DMS79 treated with DMSO at 0.1 percent for 48 hours (cell line): Measurements from ENCODE around the gene IGF2R.
"Not testable (repeated sequence)": the region's sequence is repeated elsewhere in the genome, so short reads cannot be mapped to it uniquely, and the experiment has no call there.

ENCODE experiments used
- DNase-seq: peaks from one replicate; lab custom pipeline; 2025; lab: John Stamatoyannopoulos, UW

The IGF2R gene

GRCh38 chr6:160137989-160138835 is 169.3 kb downstream of the IGF2R start:
- DNase-seq: no peak

DNA sequence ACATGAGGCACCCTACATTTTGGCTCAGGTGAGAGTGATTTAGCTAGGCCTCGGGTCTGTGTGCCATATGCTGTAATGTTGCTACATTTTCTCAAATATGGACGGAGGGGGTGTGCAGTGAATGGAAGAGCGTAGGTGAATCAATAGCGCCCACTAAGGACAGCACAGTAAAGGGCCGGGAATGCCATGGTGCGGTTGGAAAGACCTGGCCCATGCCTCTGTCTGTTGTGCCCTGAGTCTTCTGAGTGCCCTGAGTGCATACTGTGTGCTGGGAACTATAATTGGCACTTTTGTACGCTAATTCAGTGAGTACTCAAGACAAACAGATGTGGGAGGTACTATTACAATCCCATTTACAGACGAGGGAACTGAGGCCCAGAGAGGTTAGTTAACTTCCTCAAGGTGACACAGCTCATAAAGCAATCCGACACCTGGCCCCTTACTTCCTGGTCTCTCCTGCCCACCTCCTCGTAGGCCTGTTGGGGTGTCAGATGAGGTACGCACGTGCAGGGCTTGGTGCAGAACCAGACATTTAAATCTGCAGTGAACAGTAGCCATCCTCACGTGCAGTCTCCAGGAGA is 170.0 kb downstream of the IGF2R start:
- DNase-seq: no peak

GRCh38 chr6:160139420-160139851 is 170.6 kb downstream of the IGF2R start:
- DNase-seq: no peak

DNA sequence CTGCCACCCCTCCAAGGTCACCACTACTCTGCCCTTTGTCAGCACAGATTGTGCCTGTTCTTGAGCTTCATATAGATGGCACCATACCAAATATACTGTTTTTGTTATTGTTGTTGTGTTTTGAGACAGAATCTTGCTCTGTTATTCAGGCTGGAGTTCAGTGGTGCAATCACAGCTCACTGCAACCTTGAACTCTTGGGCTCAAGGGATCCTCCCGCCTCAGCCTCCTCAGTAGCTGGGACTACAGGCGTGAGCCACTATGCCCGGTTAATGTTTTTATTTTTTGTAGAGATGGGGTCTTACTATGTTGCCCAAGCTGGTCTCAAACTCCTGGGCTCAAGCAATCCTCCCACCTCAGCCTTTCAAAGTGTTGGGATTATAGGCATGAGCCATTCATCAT is 171.6 kb downstream of the IGF2R start:
- DNase-seq: not testable (repeated sequence)

- DNase-seq: no peak
Measured at GRCh38 chr6:160141001-160141726, 172.3 kb downstream of the IGF2R start.

- no peak for DNase-seq
Measured at GRCh38 chr6:160142115-160142715, 173.3 kb downstream of the IGF2R start.

DNA sequence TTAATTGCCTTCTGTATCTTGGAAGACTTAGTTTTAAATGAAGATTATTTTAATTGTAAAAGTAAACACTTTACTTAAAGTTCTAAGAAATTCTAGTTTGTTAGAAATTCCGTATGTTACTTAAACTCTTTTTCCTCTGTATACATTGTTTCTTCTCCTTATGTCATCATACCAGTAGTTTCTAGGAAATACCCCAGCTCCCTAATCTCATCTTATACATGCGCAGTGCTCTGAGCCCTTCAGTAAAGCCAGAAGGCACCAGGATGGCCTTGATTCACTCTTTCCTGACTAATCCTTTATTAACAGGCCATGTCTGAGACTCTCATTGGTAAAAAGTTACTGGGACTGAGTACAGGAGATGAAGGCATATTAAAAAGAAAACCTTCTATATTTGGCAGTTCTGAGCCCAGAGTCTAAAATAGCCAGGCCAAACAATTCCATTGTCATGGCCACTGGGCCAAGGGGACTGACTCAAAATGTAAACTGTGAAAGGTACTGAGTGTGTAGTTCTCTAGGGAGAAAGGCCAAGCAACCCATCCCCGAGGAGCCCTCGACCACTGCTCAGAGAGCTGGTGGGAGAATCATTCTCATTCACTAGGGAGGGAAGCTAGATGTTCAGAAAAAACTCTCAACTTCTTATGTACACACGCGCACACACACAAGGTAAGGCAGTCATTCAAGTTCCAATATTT is 177.7 kb downstream of the IGF2R start:
- DNase-seq: no peak

- no peak for DNase-seq
Measured at GRCh38 chr6:160147146-160147536, 178.3 kb downstream of the IGF2R start.

GRCh38 chr6:160154471-160154870 is 185.6 kb downstream of the IGF2R start:
- no peak for DNase-seq

DNA sequence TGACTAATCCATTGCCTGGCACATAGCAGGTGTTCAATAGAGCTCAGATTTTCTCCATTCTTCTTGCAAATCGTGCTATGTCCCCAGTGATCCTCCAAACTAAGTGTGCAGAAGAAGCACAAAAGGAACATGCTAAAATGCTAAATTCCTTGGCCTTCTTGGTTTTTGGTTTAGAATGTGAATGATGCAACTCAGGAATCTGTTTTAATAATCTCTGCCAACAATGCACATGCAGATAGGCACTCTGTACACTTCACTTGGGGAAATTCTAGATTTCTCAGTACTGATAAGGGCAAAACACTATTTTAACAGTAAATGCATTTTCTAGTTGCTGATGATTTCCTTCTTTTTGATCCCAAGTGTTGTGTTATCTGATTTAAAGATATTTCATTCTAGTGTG is 188.0 kb downstream of the IGF2R start:
- DNase-seq: no peak

DNA sequence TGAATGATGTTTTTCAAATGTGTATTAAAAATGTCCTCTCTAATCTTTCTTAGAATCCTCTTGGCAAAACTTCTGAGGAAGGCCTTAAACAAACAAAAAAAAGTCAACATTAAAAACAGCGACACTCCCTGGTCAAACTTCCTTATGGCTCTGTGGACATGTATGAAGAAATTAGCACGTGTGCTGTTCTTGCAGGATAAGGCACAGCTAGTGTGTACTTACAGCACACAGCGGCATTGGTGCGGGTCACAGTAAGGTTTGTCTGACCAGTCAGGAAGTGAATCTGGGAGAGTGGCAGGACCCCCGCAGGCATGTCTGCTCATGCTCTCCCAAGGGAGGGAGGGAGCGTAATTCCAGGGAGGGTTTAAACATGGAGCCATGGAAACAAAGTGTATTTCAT is 191.6 kb downstream of the IGF2R start:
- DNase-seq: no peak
